HL-60 (cell line): ENCODE results near the gene TMEM141.

Experiments used
- TF ChIP-seq, protein P1 (sequence below): IDR thresholded peaks from one replicate; pipeline ENCODE4 v1.5.1; 2011; ENCODE audit warnings: low read length, control low read depth, inconsistent platforms; ENCODE audit not compliant: insufficient read depth
- TF ChIP-seq, protein P2 (sequence below): IDR thresholded peaks from 2 replicates; pipeline ENCODE4 v1.6.1; 2012; ENCODE audit warnings: low read depth; ENCODE audit not compliant: insufficient replicate concordance

DNA sequence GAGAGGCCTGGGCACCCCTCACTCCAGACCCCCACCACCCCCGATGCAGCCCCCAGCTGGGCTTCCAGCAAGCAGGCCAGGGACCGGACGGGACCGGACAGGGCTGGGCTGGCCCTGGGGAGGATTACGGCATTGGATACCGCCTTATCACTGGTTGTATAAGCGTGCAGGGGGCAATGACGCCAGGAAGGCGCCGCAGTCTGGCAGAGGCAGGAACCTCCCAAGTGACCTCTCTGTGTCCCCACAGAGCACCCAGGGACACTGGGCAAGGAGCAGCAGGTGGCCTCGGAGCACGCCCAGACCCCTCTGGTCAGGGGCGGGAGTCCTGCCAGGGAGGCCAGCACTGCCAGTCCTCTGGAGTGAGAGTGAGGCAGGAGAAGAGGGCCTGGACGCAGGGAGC, 26.1 kb upstream of the TMEM141 start:
- TF ChIP-seq, protein P1, sequence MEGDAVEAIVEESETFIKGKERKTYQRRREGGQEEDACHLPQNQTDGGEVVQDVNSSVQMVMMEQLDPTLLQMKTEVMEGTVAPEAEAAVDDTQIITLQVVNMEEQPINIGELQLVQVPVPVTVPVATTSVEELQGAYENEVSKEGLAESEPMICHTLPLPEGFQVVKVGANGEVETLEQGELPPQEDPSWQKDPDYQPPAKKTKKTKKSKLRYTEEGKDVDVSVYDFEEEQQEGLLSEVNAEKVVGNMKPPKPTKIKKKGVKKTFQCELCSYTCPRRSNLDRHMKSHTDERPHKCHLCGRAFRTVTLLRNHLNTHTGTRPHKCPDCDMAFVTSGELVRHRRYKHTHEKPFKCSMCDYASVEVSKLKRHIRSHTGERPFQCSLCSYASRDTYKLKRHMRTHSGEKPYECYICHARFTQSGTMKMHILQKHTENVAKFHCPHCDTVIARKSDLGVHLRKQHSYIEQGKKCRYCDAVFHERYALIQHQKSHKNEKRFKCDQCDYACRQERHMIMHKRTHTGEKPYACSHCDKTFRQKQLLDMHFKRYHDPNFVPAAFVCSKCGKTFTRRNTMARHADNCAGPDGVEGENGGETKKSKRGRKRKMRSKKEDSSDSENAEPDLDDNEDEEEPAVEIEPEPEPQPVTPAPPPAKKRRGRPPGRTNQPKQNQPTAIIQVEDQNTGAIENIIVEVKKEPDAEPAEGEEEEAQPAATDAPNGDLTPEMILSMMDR = no peak
- TF ChIP-seq, protein P2, sequence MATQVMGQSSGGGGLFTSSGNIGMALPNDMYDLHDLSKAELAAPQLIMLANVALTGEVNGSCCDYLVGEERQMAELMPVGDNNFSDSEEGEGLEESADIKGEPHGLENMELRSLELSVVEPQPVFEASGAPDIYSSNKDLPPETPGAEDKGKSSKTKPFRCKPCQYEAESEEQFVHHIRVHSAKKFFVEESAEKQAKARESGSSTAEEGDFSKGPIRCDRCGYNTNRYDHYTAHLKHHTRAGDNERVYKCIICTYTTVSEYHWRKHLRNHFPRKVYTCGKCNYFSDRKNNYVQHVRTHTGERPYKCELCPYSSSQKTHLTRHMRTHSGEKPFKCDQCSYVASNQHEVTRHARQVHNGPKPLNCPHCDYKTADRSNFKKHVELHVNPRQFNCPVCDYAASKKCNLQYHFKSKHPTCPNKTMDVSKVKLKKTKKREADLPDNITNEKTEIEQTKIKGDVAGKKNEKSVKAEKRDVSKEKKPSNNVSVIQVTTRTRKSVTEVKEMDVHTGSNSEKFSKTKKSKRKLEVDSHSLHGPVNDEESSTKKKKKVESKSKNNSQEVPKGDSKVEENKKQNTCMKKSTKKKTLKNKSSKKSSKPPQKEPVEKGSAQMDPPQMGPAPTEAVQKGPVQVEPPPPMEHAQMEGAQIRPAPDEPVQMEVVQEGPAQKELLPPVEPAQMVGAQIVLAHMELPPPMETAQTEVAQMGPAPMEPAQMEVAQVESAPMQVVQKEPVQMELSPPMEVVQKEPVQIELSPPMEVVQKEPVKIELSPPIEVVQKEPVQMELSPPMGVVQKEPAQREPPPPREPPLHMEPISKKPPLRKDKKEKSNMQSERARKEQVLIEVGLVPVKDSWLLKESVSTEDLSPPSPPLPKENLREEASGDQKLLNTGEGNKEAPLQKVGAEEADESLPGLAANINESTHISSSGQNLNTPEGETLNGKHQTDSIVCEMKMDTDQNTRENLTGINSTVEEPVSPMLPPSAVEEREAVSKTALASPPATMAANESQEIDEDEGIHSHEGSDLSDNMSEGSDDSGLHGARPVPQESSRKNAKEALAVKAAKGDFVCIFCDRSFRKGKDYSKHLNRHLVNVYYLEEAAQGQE = no peak
